H1 (cell line): ENCODE results near the gene RECK. TPM values are rescaled to one million over a fixed set of nuclear protein-coding genes. Genes with fewer than 3 reads are reported as not detected.

Source experiments
- CTCF ChIA-PET: fragments of 300-600 bp; sonication (Branson Sonifier 250); formaldehyde crosslinking; loops from one replicate; lab custom pipeline; 2021; ENCODE audit not compliant: partially characterized antibody; lab: Charles Lee
- POLR2A ChIA-PET: fragments of 300-600 bp; sonication (Branson Sonifier 250); formaldehyde crosslinking; loops from one replicate; lab custom pipeline; 2021; ENCODE audit warnings: inconsistent platforms; ENCODE audit not compliant: partially characterized antibody; lab: Charles Lee
- DNase-seq, 2 experiments: peaks; one replicate each; pipeline versions ENCODE4 v3.0.0 to v3.0.0-alpha.2; 2010 to 2022; ENCODE audit warnings: low spot score in 2 of 2, low read depth in 1 of 2, mixed read lengths in 1 of 2
- FAIRE-seq: peaks from 2 replicates; lab custom pipeline; 2011; peaks lifted over from hg19 to GRCh38; lab: Jason Lieb, UNC
- H2AFZ ChIP-seq: 2 replicates; pipeline ENCODE4 v1.8.1; 2012; ENCODE audit warnings: low read length, inconsistent platforms
- H2AK5ac ChIP-seq: 2 replicates; pipeline ENCODE4 v1.6.1; 2013; ENCODE audit warnings: low read depth, low read length
- H2BK120ac ChIP-seq: replicated peaks from 2 replicates; pipeline ENCODE3; 2013; ENCODE audit warnings: low read depth, low read length, inconsistent platforms
- H2BK12ac ChIP-seq: 2 replicates; pipeline ENCODE4 v1.6.1; 2013; ENCODE audit warnings: low read depth, low read length
- H2BK15ac ChIP-seq: 2 replicates; pipeline ENCODE4 v1.6.1; 2013; ENCODE audit warnings: low read length
- H2BK20ac ChIP-seq: 2 replicates; pipeline ENCODE4 v1.6.1; 2013; ENCODE audit warnings: low read length
- H2BK5ac ChIP-seq: 2 replicates; pipeline ENCODE4 v1.6.1; 2013; ENCODE audit warnings: low read depth, low read length
- H3K14ac ChIP-seq: 2 replicates; pipeline ENCODE4 v1.6.1; 2013; ENCODE audit warnings: inconsistent platforms; ENCODE audit not compliant: insufficient read length
- H3K18ac ChIP-seq: 2 replicates; pipeline ENCODE4 v1.6.1; 2013; ENCODE audit warnings: low read length; ENCODE audit errors: extremely low read depth
- H3K23ac ChIP-seq: 2 replicates; pipeline ENCODE4 v1.6.1; 2013; ENCODE audit warnings: inconsistent platforms; ENCODE audit not compliant: insufficient read length
- H3K23me2 ChIP-seq: 2 replicates; pipeline ENCODE4 v1.6.1; 2013; ENCODE audit warnings: low read depth, low read length
- H3K27ac ChIP-seq: 2 replicates; pipeline ENCODE4 v1.6.1; 2011; ENCODE audit warnings: low read depth, low read length, inconsistent platforms
- H3K27me3 ChIP-seq, 4 experiments: replicated peaks in 1 of 4; 1 replicate in 1 of 4; 2 replicates in 3 of 4; pipeline versions ENCODE4 v1.6.1 to v1.8.1; 2011 to 2013; ENCODE audit warnings: low read length in 3 of 4, mild to moderate bottlenecking in 3 of 4, inconsistent platforms in 2 of 4, mixed read lengths in 2 of 4, moderate library complexity in 1 of 4; ENCODE audit not compliant: control insufficient read depth in 3 of 4, insufficient read depth in 3 of 4; ENCODE audit errors: extremely low read depth in 1 of 4
- H3K36me3 ChIP-seq, 4 experiments: 2 replicates each; pipeline versions ENCODE4 v1.6.1 to v1.8.1; 2011 to 2013; ENCODE audit warnings: mild to moderate bottlenecking in 4 of 4, low read length in 3 of 4, moderate library complexity in 2 of 4, control low read depth in 1 of 4, inconsistent platforms in 1 of 4; ENCODE audit not compliant: insufficient read depth in 4 of 4, control insufficient read depth in 2 of 4
- H3K4ac ChIP-seq: replicated peaks from 2 replicates; pipeline ENCODE3; 2013; ENCODE audit warnings: low read length, low read depth, mixed read lengths, inconsistent platforms; ENCODE audit not compliant: insufficient read length
- H3K4me1 ChIP-seq, 4 experiments: replicated peaks in 1 of 4; 1 replicate in 1 of 4; 2 replicates in 3 of 4; pipeline versions ENCODE4 v1.6.1 to v1.8.1; 2011 to 2013; ENCODE audit warnings: low read length in 3 of 4, inconsistent platforms in 2 of 4, mixed read lengths in 1 of 4; ENCODE audit not compliant: insufficient read depth in 4 of 4, control insufficient read depth in 3 of 4
- H3K4me2 ChIP-seq, 2 experiments: 2 replicates each; pipeline versions ENCODE4 v1.6.1 to v1.8.1; 2011 to 2013; ENCODE audit warnings: low read depth in 2 of 2, low read length in 2 of 2, control low read depth in 1 of 2, inconsistent platforms in 1 of 2, mild to moderate bottlenecking in 1 of 2; ENCODE audit not compliant: insufficient read depth in 1 of 2
- H3K4me3 ChIP-seq, 4 experiments: fragments of 200-600, 300-600 bp in 1 of 4; sonication (generic), shearing (Covaris generic), sonication (Bioruptor Twin) in 1 of 4; 2 replicates each; pipeline versions ENCODE4 v1.5.1 to v1.8.1; 2011 to 2016; ENCODE audit warnings: low read length in 4 of 4, low read depth in 3 of 4, control low read depth in 2 of 4, inconsistent platforms in 2 of 4, mild to moderate bottlenecking in 2 of 4, mixed read lengths in 1 of 4, moderate library complexity in 1 of 4; ENCODE audit not compliant: insufficient read depth in 2 of 4; ENCODE audit errors: extremely low read depth in 1 of 4
- H3K56ac ChIP-seq: replicated peaks from 2 replicates; pipeline ENCODE3; 2013; ENCODE audit warnings: low read depth, mild to moderate bottlenecking, mixed read lengths, low read length, inconsistent platforms; ENCODE audit not compliant: insufficient read length
- H3K79me1 ChIP-seq: 2 replicates; pipeline ENCODE4 v1.6.1; 2013; ENCODE audit warnings: low read depth, low read length, control low read depth
- H3K79me2 ChIP-seq, 2 experiments: 2 replicates each; pipeline versions ENCODE4 v1.6.1 to v1.8.1; 2012 to 2013; ENCODE audit warnings: low read length in 2 of 2, mild to moderate bottlenecking in 2 of 2, inconsistent platforms in 1 of 2; ENCODE audit not compliant: insufficient read depth in 2 of 2, control insufficient read depth in 1 of 2
- H3K9ac ChIP-seq, 4 experiments: replicated peaks in 1 of 4; 1 replicate in 1 of 4; 2 replicates in 3 of 4; pipeline versions ENCODE4 v1.6.1 to v1.8.1; 2011 to 2013; ENCODE audit warnings: low read depth in 3 of 4, low read length in 3 of 4, control low read depth in 2 of 4, mild to moderate bottlenecking in 2 of 4, moderate library complexity in 2 of 4, inconsistent platforms in 1 of 4; ENCODE audit errors: extremely low read depth in 1 of 4
- H3K9me3 ChIP-seq, 2 experiments: 2 replicates each; pipeline versions ENCODE4 v1.6.1 to v1.8.1; 2012 to 2013; ENCODE audit warnings: mild to moderate bottlenecking in 2 of 2, moderate library complexity in 2 of 2, control low read depth in 1 of 2, inconsistent platforms in 1 of 2, low read depth in 1 of 2, low read length in 1 of 2, mixed read lengths in 1 of 2; ENCODE audit not compliant: insufficient read depth in 2 of 2
- H4K20me1 ChIP-seq, 2 experiments: replicated peaks in 1 of 2; 2 replicates each; pipeline versions ENCODE3 to v1.8.1; 2011 to 2013; ENCODE audit warnings: inconsistent platforms in 2 of 2, low read length in 2 of 2, mild to moderate bottlenecking in 1 of 2; ENCODE audit not compliant: insufficient read depth in 2 of 2, control insufficient read depth in 1 of 2
- H4K5ac ChIP-seq: 2 replicates; pipeline ENCODE4 v1.6.1; 2013; ENCODE audit warnings: low read length, low read depth, mixed read lengths, inconsistent platforms; ENCODE audit not compliant: insufficient read length
- H4K8ac ChIP-seq: 2 replicates; pipeline ENCODE4 v1.8.0; 2013; ENCODE audit warnings: mild to moderate bottlenecking, moderate library complexity, low read length, inconsistent platforms; ENCODE audit not compliant: insufficient read depth; ENCODE audit errors: extremely low read depth
- H4K91ac ChIP-seq: replicated peaks from 2 replicates; pipeline ENCODE3; 2013; ENCODE audit warnings: low read length, mixed read lengths, inconsistent platforms; ENCODE audit not compliant: insufficient read length
- BRCA1 ChIP-seq: IDR thresholded peaks from 2 replicates; pipeline ENCODE4 v1.6.1; 2012; ENCODE audit warnings: low read depth, low read length, improper control_type of control experiment
- GTF2F1 ChIP-seq: IDR thresholded peaks from 2 replicates; pipeline ENCODE4 v1.6.1; 2012; ENCODE audit warnings: low read depth, low read length, improper control_type of control experiment, borderline replicate concordance
- WGBS, 2 experiments: shearing (Covaris generic) in 1 of 2; methylation state at CpG; one replicate each; pipeline versions ENCODE4 v1.1.6 to v1.1.7; 2013 to 2015; ENCODE audit warnings: low lambda C conversion rate in 2 of 2, mixed read lengths in 2 of 2, inconsistent platforms in 1 of 2, low coverage in 1 of 2, missing lambda C conversion rate in 1 of 2; ENCODE audit not compliant: insufficient replicate concordance in 2 of 2, insufficient coverage in 1 of 2, insufficient read length in 1 of 2; ENCODE audit errors: extremely low coverage in 1 of 2, missing lambda C conversion rate in 1 of 2; 5-methylcytosine and 5-hydroxymethylcytosine counted together
- polyA plus RNA-seq, 7 experiments: library from polyadenylated mRNA; depleted of rRNA in 3 of 7; stranded (reverse) in 5 of 7; unstranded in 2 of 7; fragments of >200 nt in 5 of 7; fragments of 200-250 nt in 2 of 7; gene quantifications; 1 replicate in 5 of 7; 2 replicates in 1 of 7; 4 replicates in 1 of 7; pipeline versions ENCODE4 v1.2.1 to v1.2.3, GENCODE V29; 2011 to 2013; ENCODE audit warnings: missing spikeins in 2 of 7, mixed read lengths in 2 of 7
- total RNA-seq: library from RNA; stranded (reverse); fragmentation: NEBNext Ultra II Directional; extraction: Animal tissue kit (Norgen Biotek cat#: 25700); gene quantifications from 2 replicates; pipeline ENCODE4 v1.2.1, GENCODE V29; 2021
- TF ChIP-seq, protein P1 (sequence below): IDR thresholded peaks from 2 replicates; pipeline ENCODE4 v1.6.1; 2011; ENCODE audit warnings: low read length, improper control_type of control experiment

Gene RECK
- total and polyA plus RNA-seq, 2 of the 8 experiments (the other 6 are each of a cell fraction or from before 2014, with no cell fraction given) = 5.4 to 9.8 TPM

DNA sequence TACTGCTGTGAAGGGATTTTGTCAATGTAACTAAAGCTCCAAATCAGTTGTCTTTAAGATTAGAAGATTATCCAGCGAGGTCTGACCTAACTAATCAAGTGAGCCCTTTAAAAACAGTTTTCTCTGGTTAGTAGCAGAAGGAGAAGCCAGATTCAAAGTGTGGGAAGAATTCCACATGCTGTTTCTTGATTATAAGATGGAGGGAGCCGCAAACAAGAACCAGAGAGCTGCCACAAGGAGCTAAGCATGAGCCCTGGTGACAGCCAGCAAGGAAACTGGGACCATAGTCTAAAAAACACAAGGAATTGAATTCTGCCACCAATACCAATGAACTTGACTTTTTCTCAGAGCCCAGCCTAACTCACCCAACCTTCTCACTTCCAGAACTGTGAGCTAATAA is 41.8 kb upstream of the RECK start:
- Histone ChIP-seq H3K79me1 (no peaks in the 10 kb centered on the region), H3K9ac (no peak overlapping the region), H3K4ac (no peak overlapping the region), H4K20me1 (no peaks in the 10 kb centered on the region), H3K9me3 (peaks cover 4 to 7% of the 10 kb centered on the region in 2 experiments; a peak in 3 of 4 replicates), H3K23me2 (no peaks in the 10 kb centered on the region; the same call in 1 of the 2 replicates), H4K8ac (no peak overlapping the region), H3K36me3 (no peaks in the 10 kb centered on the region), H3K23ac (no peak overlapping the region), H2BK5ac (no peak overlapping the region), H3K27me3 (no peaks in the 10 kb centered on the region), H3K4me3 (no peak overlapping the region), H2AK5ac (no peak overlapping the region), H3K56ac (no peak overlapping the region), H2BK15ac (no peak overlapping the region), H2BK120ac (no peak overlapping the region), H3K14ac (no peak overlapping the region), H4K5ac (no peak overlapping the region), H2BK12ac (no peak overlapping the region), H3K79me2 (no peaks in the 10 kb centered on the region), H3K18ac (no peak overlapping the region), H3K27ac (no peak overlapping the region), H3K4me2 (no peak overlapping the region), H2AFZ (no peak overlapping the region), H3K4me1 (peaks cover 0 to 4% (median 0%) of the 10 kb centered on the region in 4 experiments; a peak in 1 of 7 replicates), H4K91ac (no peak overlapping the region), H2BK20ac (no peak overlapping the region)
- no peak for DNase-seq
- FAIRE-seq = no peak
- POLR2A ChIA-PET = no interaction called here
- TF ChIP-seq BRCA1 = no peak
- TF ChIP-seq GTF2F1 = no peak
- TF ChIP-seq, protein P1, sequence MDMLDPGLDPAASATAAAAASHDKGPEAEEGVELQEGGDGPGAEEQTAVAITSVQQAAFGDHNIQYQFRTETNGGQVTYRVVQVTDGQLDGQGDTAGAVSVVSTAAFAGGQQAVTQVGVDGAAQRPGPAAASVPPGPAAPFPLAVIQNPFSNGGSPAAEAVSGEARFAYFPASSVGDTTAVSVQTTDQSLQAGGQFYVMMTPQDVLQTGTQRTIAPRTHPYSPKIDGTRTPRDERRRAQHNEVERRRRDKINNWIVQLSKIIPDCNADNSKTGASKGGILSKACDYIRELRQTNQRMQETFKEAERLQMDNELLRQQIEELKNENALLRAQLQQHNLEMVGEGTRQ = no peak
- WGBS, 2 experiments = 84% methylated on average over 2 of the region's 2 CpGs; no CpG with 5 or more reads in 1 of the 2 experiments
- CTCF ChIA-PET = interaction anchor here (1.3 to 2.2 kb wide), 7 partner anchors 10 to 92 kb away, joined by 3 to 18 read pairs (median 5); no protein-coding TSS in a partner anchor
